Brain microvascular endothelial cell (primary cell): ENCODE measurements around the gene ZNF738.

Experiments
- DNase-seq: peaks from one replicate; pipeline ENCODE4 v3.0.0-alpha.2; 2020
- H3K27ac ChIP-seq: fragments of 250-450 bp; sonication (Bioruptor Pico); 2 replicates; pipeline ENCODE4 v1.5.1; 2020; ENCODE audit warnings: mild to moderate bottlenecking, moderate library complexity
- H3K27me3 ChIP-seq: fragments of 250-450 bp; sonication (Bioruptor Pico); replicated peaks from 2 replicates; pipeline ENCODE4 v1.5.1; 2020; ENCODE audit warnings: mild to moderate bottlenecking
- H3K36me3 ChIP-seq: fragments of 250-450 bp; sonication (Bioruptor Pico); replicated peaks from 2 replicates; pipeline ENCODE4 v1.5.1; 2020; ENCODE audit warnings: mild to moderate bottlenecking
- H3K4me3 ChIP-seq: 2 replicates; pipeline ENCODE4 v1.5.1; 2011; ENCODE audit warnings: low read depth, mild to moderate bottlenecking, control low read depth, low read length, moderate library complexity
- in situ Hi-C: cut with HindIII; loops from 2 replicates; pipeline ENCODE4 v1.10.0; 2017; ENCODE audit warnings: low sequenced_read_pairs, low pct_ligation_motif_present
- TF ChIP-seq, protein P1 (sequence below): IDR thresholded peaks from 2 replicates; pipeline ENCODE4 v1.5.1; 2011; ENCODE audit warnings: low read depth, mild to moderate bottlenecking, moderate library complexity, low read length, control low read depth, inconsistent platforms; ENCODE audit errors: missing control alignments

Gene ZNF738

DNA sequence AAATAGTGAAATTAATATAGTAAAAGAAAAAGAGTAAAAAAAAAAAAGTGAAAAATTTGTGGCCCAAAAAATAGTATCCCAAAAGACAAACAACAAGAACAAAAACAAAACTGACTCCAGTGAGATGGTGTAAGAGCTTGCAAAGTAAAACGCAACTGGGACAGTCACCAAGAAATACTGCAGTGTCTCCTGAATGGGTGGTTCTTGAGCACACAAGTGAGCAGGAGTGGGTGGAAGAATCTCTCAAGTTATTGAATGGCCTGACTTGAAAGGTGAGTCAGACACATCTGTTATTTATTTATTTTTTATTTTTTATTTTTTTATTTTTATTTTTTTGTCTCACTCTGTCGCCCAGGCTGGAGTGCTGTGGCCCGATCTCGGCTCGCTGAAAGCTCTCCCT, 40.1 kb downstream of the ZNF738 start:
- H3K27me3 ChIP-seq, result no peaks in the 10 kb centered on the region
- H3K27ac ChIP-seq, result no peak overlapping the region
- TF ChIP-seq, protein P1, sequence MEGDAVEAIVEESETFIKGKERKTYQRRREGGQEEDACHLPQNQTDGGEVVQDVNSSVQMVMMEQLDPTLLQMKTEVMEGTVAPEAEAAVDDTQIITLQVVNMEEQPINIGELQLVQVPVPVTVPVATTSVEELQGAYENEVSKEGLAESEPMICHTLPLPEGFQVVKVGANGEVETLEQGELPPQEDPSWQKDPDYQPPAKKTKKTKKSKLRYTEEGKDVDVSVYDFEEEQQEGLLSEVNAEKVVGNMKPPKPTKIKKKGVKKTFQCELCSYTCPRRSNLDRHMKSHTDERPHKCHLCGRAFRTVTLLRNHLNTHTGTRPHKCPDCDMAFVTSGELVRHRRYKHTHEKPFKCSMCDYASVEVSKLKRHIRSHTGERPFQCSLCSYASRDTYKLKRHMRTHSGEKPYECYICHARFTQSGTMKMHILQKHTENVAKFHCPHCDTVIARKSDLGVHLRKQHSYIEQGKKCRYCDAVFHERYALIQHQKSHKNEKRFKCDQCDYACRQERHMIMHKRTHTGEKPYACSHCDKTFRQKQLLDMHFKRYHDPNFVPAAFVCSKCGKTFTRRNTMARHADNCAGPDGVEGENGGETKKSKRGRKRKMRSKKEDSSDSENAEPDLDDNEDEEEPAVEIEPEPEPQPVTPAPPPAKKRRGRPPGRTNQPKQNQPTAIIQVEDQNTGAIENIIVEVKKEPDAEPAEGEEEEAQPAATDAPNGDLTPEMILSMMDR, result no peak
- peaks cover 5% of the 10 kb centered on the region for H3K36me3 ChIP-seq
- in situ Hi-C loops, result no loop called here
- no peak for DNase-seq
- H3K4me3 ChIP-seq, result no peak overlapping the region

DNA sequence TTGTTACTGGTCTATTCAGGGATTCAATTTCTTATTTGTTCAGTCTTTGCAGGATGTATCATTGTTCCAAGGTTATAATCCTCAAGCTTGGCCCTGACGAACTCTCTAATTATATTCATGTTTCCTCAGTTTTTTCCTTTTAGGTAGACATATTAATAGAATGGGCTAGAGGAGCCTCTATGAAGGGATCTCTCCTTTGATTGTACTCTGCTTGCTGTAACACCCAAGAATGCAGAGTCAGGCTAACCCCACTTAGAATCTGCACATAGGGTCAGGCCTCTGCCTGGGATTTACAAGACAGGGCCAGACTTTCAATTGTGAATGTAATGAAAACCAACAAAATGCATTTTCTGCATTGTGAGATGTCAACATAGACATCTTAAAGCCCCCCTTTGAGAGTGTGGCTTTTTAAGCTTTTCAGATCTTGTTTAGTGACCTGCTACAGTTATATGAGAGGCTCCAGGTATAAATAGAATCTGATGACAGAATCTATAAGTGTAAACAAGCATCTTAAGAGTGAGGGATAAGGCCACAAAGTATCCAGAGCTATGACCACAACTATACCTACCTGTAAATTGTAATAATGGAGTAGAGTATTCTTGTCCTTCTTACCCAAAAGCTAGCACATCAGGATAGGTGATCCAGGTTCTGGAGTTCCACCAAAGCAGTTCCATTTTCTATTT, 43.6 kb downstream of the ZNF738 start:
- TF ChIP-seq, protein P1, result no peak
- peaks cover 5% of the 10 kb centered on the region for H3K36me3 ChIP-seq
- no peak for DNase-seq
- H3K27me3 ChIP-seq, result no peaks in the 10 kb centered on the region
- H3K27ac ChIP-seq, result no peak overlapping the region
- in situ Hi-C loops, result no loop called here
- H3K4me3 ChIP-seq, result no peak overlapping the region

DNA sequence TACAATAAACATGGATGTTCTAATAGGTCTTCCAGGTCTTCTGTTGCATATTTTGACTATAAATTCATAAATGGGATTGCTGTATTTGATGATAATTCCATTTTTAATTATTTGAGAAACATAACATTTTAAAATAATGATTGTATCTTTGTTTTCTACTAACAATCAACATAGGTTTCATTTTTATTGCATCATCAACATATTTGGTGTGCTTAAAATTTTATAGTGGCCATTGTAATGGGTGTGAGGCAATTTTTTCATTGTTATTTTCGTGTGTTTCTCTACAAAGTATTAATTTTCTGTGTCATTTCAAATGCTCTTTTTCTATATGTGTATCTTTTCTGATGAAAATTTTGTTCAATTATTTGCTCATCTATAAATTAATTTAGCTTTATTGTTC, 51.4 kb downstream of the ZNF738 start:
- H3K36me3 ChIP-seq, result peaks cover 5% of the 10 kb centered on the region
- DNase-seq, result no peak
- TF ChIP-seq, protein P1, result no peak
- H3K4me3 ChIP-seq, result no peak overlapping the region
- in situ Hi-C loops, result no loop called here
- H3K27me3 ChIP-seq, result no peaks in the 10 kb centered on the region
- H3K27ac ChIP-seq, result no peak overlapping the region

DNA sequence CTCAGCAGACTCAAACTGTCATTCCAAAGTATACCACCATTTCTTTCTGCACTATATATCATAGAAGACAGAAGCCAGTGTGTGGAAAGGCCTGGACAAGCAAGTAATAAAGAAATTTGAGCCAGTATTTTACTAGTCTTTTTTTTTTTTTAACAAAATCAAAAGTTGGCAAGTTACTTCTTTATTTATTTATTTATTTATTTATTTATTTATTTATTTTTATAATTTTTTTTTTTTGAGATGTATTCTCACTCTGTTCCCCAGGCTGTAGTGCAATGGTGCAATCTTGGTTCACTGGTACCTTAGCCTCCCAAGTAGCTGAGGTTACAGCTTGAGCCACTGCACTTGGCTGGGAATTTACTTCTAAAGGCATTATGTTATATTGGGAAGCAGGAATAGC, 63.4 kb downstream of the ZNF738 start:
- no peak for DNase-seq
- H3K27me3 ChIP-seq, result no peaks in the 10 kb centered on the region
- in situ Hi-C loops, result no loop called here
- no peaks in the 10 kb centered on the region for H3K36me3 ChIP-seq
- no peak overlapping the region for H3K4me3 ChIP-seq
- TF ChIP-seq, protein P1, result no peak
- H3K27ac ChIP-seq, result no peak overlapping the region

DNA sequence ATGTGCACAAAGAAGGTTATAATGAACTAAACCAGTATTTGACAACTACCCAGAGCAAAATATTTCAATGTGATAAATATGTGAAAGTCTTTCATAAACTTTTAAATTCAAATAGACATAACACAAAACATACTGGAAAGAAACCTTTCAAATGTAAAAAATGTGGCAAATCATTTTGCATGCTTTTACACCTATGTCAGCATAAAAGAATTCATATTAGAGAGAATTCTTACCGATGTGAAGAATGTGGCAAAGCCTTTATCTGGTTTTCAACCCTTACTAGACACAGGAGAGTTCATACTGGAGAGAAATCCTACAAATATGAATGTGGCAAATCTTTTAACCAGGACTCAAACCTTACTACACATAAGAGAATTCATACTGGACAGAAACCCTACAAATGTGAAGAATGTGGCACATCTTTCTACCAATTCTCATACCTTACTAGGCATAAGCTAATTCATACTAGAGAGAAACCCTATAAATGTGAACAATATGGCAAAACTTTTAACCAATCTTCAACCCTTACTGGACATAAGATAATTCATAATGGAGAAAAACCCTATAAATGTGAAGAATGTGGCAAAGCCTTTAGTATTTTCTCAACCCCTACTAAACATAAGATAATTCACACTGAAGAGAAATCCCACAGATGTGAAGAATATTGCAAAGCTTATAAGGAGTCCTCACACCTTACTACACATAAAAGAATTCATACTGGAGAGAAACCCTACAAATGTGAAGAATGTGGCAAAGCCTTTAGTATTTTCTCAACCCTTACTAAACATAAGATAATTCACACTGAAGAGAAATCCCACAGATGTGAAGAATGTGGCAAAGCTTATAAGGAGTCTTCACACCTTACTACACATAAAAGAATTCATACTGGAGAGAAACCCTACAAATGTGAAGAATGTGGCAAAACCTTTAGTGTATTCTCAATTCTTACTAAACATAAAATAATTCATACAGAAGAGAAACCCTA, 64.5 kb downstream of the ZNF738 start:
- H3K27me3 ChIP-seq, result no peaks in the 10 kb centered on the region
- no peak for DNase-seq
- H3K27ac ChIP-seq, result no peak overlapping the region
- TF ChIP-seq, protein P1, result no peak
- in situ Hi-C loops, result no loop called here
- H3K36me3 ChIP-seq, result no peaks in the 10 kb centered on the region
- no peak overlapping the region for H3K4me3 ChIP-seq
